ENCODE data around the gene ZDHHC3.

- TF ChIP-seq MAX (IDR thresholded peaks at IDR 0.05) = no peak
- TF ChIP-seq NFIC (IDR thresholded peaks at IDR 0.05) = no peak
- TF ChIP-seq TEAD4 (IDR thresholded peaks at IDR 0.05) = no peak
- no peak for TF ChIP-seq YY1 (IDR thresholded peaks at IDR 0.05; ENCODE audit: low read depth)
- no peak for TF ChIP-seq FOXM1 (IDR thresholded peaks at IDR 0.05; ENCODE audit: borderline replicate concordance, low read depth)
- no peak for TF ChIP-seq REST (IDR thresholded peaks at IDR 0.05; ENCODE audit: low read depth)
- TF ChIP-seq EP300 (IDR thresholded peaks at IDR 0.05; ENCODE audit: borderline replicate concordance) = no peak
These were observed 7.5 kb upstream of the ZDHHC3 start for GRCh38 chr3:44983484-44983941.

All from Ishikawa (cell line).